DMS53 treated with DMSO at 0.1 percent for 48 hours (cell line): Measurements from ENCODE around the gene DGKK.

Experiments
- DNase-seq: peaks from one replicate; lab custom pipeline; 2025; ENCODE audit not compliant: unreplicated experiment; lab: John Stamatoyannopoulos, UW

The DGKK gene

GRCh38 chrX:50470103-50471031, at the start of gene DGKK:
Gene DGKK, minus strand, starts transcription at chrX:50470825. Its CDS starts 147 bp downstream, at chrX:50470678.
- no peak for DNase-seq

- no peak for DNase-seq
These were observed 44.2 kb upstream of the DGKK start for GRCh38 chrX:50514811-50515210.

- no peak for DNase-seq
These were observed 26.5 kb upstream of the DGKK start for GRCh38 chrX:50497114-50497513.

GRCh38 chrX:50495616-50496015, 25.0 kb upstream of the DGKK start:
- DNase-seq, result no peak

- DNase-seq, result no peak
These were observed 22.1 kb upstream of the DGKK start for GRCh38 chrX:50492720-50493119.

- DNase-seq, result no peak
These were observed 14.0 kb upstream of the DGKK start for GRCh38 chrX:50484662-50485061.

- DNase-seq, result no peak
These were observed 12.7 kb upstream of the DGKK start for GRCh38 chrX:50483283-50483682.

GRCh38 chrX:50475208-50475607, 4.6 kb upstream of the DGKK start:
- no peak for DNase-seq

- DNase-seq, result no peak
These were observed 765 bp upstream of the DGKK start for GRCh38 chrX:50471390-50471789.

GRCh38 chrX:50469206-50469605, 1.4 kb downstream of the DGKK start:
- DNase-seq, result no peak

- no peak for DNase-seq
These were observed 11.0 kb downstream of the DGKK start for GRCh38 chrX:50459615-50460014.

GRCh38 chrX:50458483-50458882, 12.1 kb downstream of the DGKK start:
- DNase-seq, result no peak

- DNase-seq, result no peak
These were observed 13.7 kb downstream of the DGKK start for GRCh38 chrX:50456712-50457484.

- DNase-seq, result no peak
These were observed 17.8 kb downstream of the DGKK start for GRCh38 chrX:50452782-50453181.

- no peak for DNase-seq
These were observed 20.3 kb downstream of the DGKK start for GRCh38 chrX:50450324-50450723.

- DNase-seq, result peak; percentile 54
These were observed 22.1 kb downstream of the DGKK start for GRCh38 chrX:50448565-50448964.

- DNase-seq, result no peak
These were observed 23.1 kb downstream of the DGKK start for GRCh38 chrX:50447535-50447934.

GRCh38 chrX:50442426-50443116, 28.1 kb downstream of the DGKK start:
- DNase-seq, result no peak

GRCh38 chrX:50436797-50437196, 33.8 kb downstream of the DGKK start:
- no peak for DNase-seq

GRCh38 chrX:50432829-50433289, 37.8 kb downstream of the DGKK start:
- no peak for DNase-seq

- DNase-seq, result no peak
These were observed 39.0 kb downstream of the DGKK start for GRCh38 chrX:50431623-50432022.
